ENCODE data around the gene MSX1. TPM values are rescaled to one million over a fixed set of nuclear protein-coding genes. Genes with fewer than 3 reads are reported as not detected.
A peak's percentile ranks its signal among the peaks of the same experiment; 100 is the strongest.

The MSX1 gene
- total RNA-seq, 1 donor from 2014 or later = 50.3 TPM

GRCh38 chr4:4853371-4853823, 6.1 kb upstream of the MSX1 start:
- H3K36me3 Mint-ChIP-seq = no peaks in the 10 kb centered on the region
- no peak for DNase-seq (ENCODE audit: low spot score in 2 of 2, unreplicated experiment in 2 of 2)
- no peaks in the 10 kb centered on the region for H3K9me3 Mint-ChIP-seq
- no peak for TF ChIP-seq CTCF (IDR thresholded peaks at IDR 0.05; ENCODE audit: unreplicated experiment)
- peak overlapping the region; percentile 94 for H3K27ac Mint-ChIP-seq
- peak overlapping the region; percentile 66 for H3K4me3 Mint-ChIP-seq
- peaks cover 54% of the 10 kb centered on the region for H3K4me1 Mint-ChIP-seq
- H3K27me3 Mint-ChIP-seq (ENCODE audit: low read depth) = peaks cover 8% of the 10 kb centered on the region

- Mint-ChIP-seq H3K4me1 (peaks cover 61% of the 10 kb centered on the region), H3K4me3 (peak overlapping the region; percentile 75), H3K36me3 (no peaks in the 10 kb centered on the region), H3K9me3 (no peaks in the 10 kb centered on the region), H3K27ac (peak overlapping the region; percentile 56), H3K27me3 (ENCODE audit: low read depth) (peaks cover 8% of the 10 kb centered on the region)
- TF ChIP-seq CTCF (IDR thresholded peaks at IDR 0.05; ENCODE audit: unreplicated experiment) = no peak
- DNase-seq (ENCODE audit: low spot score in 2 of 2, unreplicated experiment in 2 of 2) = no peak
These were observed 5.4 kb upstream of the MSX1 start for GRCh38 chr4:4853921-4854648.

- Mint-ChIP-seq H3K27ac (peak overlapping the region; percentile 99), H3K36me3 (no peaks in the 10 kb centered on the region), H3K4me1 (peaks cover 62% of the 10 kb centered on the region), H3K9me3 (no peaks in the 10 kb centered on the region), H3K4me3 (peak overlapping the region; percentile 75), H3K27me3 (ENCODE audit: low read depth) (peaks cover 8% of the 10 kb centered on the region)
- no peak for TF ChIP-seq CTCF (IDR thresholded peaks at IDR 0.05; ENCODE audit: unreplicated experiment)
- DNase-seq (ENCODE audit: low spot score in 2 of 2, unreplicated experiment in 2 of 2) = no peak
These were observed 4.7 kb upstream of the MSX1 start for GRCh38 chr4:4854649-4855295.

- Mint-ChIP-seq H3K4me3 (peak overlapping the region; percentile 75), H3K4me1 (peaks cover 62% of the 10 kb centered on the region), H3K9me3 (no peaks in the 10 kb centered on the region), H3K36me3 (no peaks in the 10 kb centered on the region), H3K27ac (peak overlapping the region; percentile 99), H3K27me3 (ENCODE audit: low read depth) (peaks cover 8% of the 10 kb centered on the region)
- TF ChIP-seq CTCF (IDR thresholded peaks at IDR 0.05; ENCODE audit: unreplicated experiment) = no peak
- DNase-seq (ENCODE audit: low spot score in 2 of 2, unreplicated experiment in 2 of 2) = no peak
These were observed 4.0 kb upstream of the MSX1 start for GRCh38 chr4:4855301-4856070.

DNA sequence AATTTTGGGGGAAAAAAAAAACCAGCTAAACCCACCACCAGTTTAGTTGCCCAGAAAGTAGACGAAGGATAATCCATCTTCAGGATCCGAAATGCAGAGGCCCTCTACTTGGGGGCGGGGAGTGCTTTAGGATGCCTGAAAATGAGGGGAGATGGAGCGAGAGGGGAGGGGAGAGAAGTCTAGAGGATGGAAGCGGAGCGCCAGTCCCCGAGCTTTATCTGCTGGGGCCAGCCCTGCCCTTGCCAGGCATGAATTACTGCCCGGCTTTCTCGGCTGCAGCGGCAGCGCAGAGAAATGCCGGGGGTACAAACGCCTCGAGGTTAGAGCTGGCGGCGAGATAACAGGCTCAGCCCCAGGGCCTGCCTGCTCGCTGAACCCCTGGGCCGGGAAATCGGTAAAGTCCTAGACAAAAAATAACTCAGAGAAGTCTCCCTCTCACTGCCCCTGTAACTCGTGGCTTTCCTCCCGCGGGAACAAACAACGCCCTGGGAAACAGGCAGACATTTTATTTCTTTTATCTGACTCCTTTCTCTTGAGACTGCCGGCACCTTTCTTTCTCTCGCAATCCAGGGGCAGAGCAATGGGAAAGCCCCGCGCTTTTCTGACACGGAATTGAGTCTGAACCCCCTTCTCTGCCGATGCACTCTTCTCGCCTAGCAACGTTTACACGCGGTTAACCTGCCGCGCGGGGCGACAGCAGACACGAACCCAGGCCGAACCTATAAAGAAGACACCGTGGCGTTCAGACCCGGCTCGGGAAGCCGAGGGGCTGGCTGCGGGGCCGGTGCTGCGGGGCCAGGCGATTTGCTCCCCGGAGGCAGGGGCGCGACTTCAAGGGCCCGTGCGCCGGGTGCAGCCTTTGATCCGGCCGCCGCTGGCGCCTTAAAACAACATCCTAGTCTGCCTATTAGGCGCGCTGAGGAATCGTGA, 3.1 kb upstream of the MSX1 start:
- Mint-ChIP-seq H3K27me3 (ENCODE audit: low read depth) (peaks cover 13% of the 10 kb centered on the region), H3K27ac (peak overlapping the region; percentile 99), H3K9me3 (no peaks in the 10 kb centered on the region), H3K36me3 (no peaks in the 10 kb centered on the region), H3K4me1 (peaks cover 68% of the 10 kb centered on the region), H3K4me3 (peak overlapping the region; percentile 75)
- no peak for DNase-seq (ENCODE audit: low spot score in 2 of 2, unreplicated experiment in 2 of 2)
- TF ChIP-seq CTCF (IDR thresholded peaks at IDR 0.05; ENCODE audit: unreplicated experiment) = no peak
